Left cardiac atrium (tissue), 4 donors: ENCODE data around the gene SLC22A31. TPM values are rescaled to one million over a fixed set of nuclear protein-coding genes. Genes with fewer than 3 reads are reported as not detected.

Experiments
- ATAC-seq, 2 donors: fragments of 200-7000 bp; cut with Tn5 transposase; one replicate each; pipeline ENCODE4 v1.9.1; 2020; ENCODE audit warnings: mild to moderate bottlenecking in 2 of 2, moderate library complexity in 2 of 2
- DNase-seq: peaks from one replicate; pipeline ENCODE4 v3.0.0-alpha.2; 2020
- intact Hi-C, 2 donors: fragments of 100-400 bp; cut with DNase I; formaldehyde crosslinking; loops; one replicate each; pipeline versions ENCODE4 v1.14.1 to v1.15.1; 2022 to 2023
- total RNA-seq, 2 donors: library from RNA; stranded (reverse); fragmentation: NEBNext Ultra II Directional; extraction: Animal tissue kit (Norgen Biotek cat#: 25700); gene quantifications; one replicate each; pipeline ENCODE4 v1.2.1, GENCODE V29; 2021
- donor health status: DM: no; HTN: yes; CAD: no.
- donor health status: DM: no; HTN: yes; CAD: no; lungs with severe emphysema.
- donor health status: DM: yes; HTN: yes; CAD: no.
- donor health status: Dilated cardiomyopathy.

Gene SLC22A31
- total RNA-seq, 2 donors from 2014 or later, result 0.27 TPM; not detected in 1

DNA sequence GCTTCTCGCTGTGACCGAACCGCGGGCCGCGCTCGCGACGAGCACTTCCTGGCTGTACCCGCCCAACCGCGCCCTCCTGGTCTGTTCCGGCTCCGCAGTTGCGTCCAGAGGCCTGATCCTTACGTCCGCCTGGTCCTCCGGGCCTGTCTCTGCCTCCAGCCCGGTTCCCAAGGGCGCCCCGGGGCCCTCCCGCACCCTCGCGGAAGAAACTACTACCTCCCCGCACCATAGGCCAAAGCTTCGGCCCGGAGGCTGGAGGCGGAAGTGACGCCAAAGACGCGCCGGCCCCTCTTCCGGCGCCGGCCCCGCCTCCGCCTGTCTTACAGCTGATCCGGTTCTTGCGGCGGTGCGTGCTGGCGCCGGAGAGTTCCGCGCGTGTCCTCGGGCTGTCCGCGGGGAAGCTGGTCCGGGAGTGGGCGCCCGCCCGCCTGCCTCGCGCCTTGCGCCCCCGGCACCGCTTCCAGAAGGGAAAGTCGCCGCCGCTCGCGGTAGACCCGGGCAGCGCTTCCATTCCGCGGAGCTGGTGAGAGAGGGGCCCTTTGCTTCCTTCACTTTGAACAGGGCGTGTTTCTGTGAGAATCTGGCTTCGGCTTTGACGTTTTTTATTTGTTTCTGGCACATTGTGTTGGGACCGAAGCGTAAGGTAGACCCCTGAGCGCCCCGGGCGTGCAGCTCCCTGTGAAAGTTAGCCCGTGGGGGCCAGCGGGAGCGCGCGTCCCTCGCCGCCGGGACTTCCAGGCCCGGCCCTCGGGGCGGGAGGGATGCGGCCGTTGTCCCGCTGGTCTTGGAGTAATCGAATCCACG is 17.3 kb upstream of the SLC22A31 start, which contains the start of gene ZNF778:
TSS of gene ZNF778 (plus strand) at position 316 of the 804 bp plus-strand sequence. CDS start 3,425 bp downstream, outside the sequence.
- ATAC-seq (peak; percentile 96 to 97), DNase-seq (peak; percentile 88)
- intact Hi-C loops, result loop anchor here (2.0 to 10.0 kb wide), 4 partner anchors 275 to 483 kb away; partner anchors contain the start of gene APRT (in 1 of the 2)

- intact Hi-C loops, result loop anchor here (2.0 to 10.0 kb wide), 4 partner anchors 274 to 482 kb away; partner anchors contain the start of gene APRT (in 1 of the 2)
- no peak for DNase-seq
- no peak for ATAC-seq
These were observed 16.7 kb upstream of the SLC22A31 start for GRCh38 chr16:89217138-89217387.

- intact Hi-C loops, result loop anchor here (2.0 to 10.0 kb wide), 4 partner anchors 274 to 482 kb away; partner anchors contain the start of gene APRT (in 1 of the 2)
- DNase-seq, result peak; percentile 82
- ATAC-seq, result peak; percentile 76 to 84
These were observed 16.2 kb upstream of the SLC22A31 start for GRCh38 chr16:89216315-89217137.

- intact Hi-C loops, result loop anchor here (10.0 kb wide), 3 partner anchors 396 to 476 kb away; partner anchors contain the start of gene APRT (in 1 of the 2)
- DNase-seq (no peak), ATAC-seq (no peak)
These were observed 10.7 kb upstream of the SLC22A31 start for GRCh38 chr16:89210904-89211515.

GRCh38 chr16:89210165-89210903 is 10.0 kb upstream of the SLC22A31 start:
- ATAC-seq (no peak), DNase-seq (no peak)
- intact Hi-C loops, result loop anchor here (10.0 kb wide), 3 partner anchors 396 to 476 kb away; partner anchors contain the start of gene APRT (in 1 of the 2)

DNA sequence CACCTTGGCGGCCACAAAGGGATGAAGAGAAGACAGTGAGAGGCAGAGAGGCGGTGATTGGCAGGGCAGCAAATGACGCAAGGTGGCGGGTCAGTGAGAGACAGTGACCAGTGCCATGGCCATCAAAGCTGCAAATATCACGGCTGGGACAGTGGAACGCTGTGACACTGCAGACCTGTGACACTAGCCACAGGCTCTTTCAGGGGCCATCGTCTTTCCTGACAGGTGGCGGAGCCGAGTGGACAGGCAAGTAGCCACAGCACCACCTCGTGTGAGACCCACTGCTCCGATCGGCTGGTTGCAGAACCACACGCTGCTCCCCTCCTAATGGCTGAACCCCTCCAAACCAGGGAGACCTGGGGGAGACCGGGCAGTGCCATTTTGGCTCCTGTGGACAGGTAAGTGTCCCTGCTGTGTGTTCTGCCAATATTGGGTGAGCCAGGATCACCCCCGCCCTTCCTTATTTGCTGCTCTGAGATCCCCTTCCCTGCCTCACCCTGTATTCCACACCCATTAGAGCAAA is 9.2 kb upstream of the SLC22A31 start:
- ATAC-seq (no peak), DNase-seq (no peak)
- intact Hi-C loops, result loop anchor here (10.0 kb wide), 3 partner anchors 395 to 475 kb away; partner anchors contain the start of gene APRT (in 1 of the 2)

GRCh38 chr16:89207993-89208392 is 7.7 kb upstream of the SLC22A31 start:
- intact Hi-C loops, result no loop called here
- DNase-seq, result no peak
- no peak for ATAC-seq

GRCh38 chr16:89202422-89203215 is 2.3 kb upstream of the SLC22A31 start:
- no peak for DNase-seq
- ATAC-seq, result no peak
- intact Hi-C loops, result no loop called here

- DNase-seq (peak; percentile 80), ATAC-seq (peak; percentile 91 to 96)
- intact Hi-C loops, result no loop called here
These were observed 1.4 kb upstream of the SLC22A31 start for GRCh38 chr16:89201439-89202377.

- peak in 1 of 2 donors; percentile 27 for ATAC-seq
- intact Hi-C loops, result no loop called here
- no peak for DNase-seq
These were observed 594 bp upstream of the SLC22A31 start for GRCh38 chr16:89200850-89201411.

DNA sequence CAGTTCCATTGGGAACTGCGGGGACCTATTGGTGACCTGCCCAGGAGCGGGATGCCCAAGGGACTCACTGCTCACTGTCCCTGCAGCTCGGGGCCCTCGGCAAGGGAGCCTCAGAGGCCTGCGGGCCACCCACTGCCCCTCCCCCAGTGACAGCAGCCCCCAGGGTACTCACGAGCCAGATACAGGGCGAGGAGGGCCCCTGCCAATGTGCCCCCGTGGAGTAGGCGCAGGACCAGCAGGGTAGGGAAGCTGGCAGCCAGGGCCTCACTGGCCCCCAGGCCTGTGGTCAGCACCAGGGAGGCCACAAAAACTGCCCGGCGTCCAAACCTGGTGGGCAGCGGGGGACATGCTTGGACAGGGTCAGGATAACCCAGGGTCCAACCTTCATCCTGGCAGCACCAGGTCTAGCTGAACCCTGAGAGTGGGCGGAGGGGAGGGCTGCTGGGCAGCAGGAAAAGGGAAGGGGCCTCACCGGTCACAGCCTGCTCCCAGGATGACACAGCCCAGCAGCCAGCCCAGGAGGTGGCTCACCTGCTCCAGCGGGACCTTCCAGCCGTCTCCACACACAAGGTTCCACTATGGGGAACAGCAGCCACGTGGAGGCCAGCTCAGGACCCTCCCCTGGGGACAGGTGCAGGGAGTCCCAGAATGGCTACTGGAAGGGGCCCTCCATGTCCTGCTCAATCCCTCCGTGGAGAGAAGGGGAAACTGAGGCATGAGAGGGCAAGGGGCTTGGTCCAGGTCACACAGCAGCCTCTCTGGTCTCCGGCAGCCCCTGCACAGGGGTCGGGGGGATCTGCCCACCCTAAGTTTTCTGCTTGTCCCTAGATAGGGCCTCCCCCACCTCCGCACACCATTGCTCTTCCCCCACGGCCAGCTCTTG is 855 bp downstream of the SLC22A31 start:
- intact Hi-C loops, result no loop called here
- ATAC-seq (no peak), DNase-seq (no peak)

- DNase-seq, result no peak
- intact Hi-C loops, result no loop called here
- ATAC-seq, result no peak
These were observed 1.7 kb downstream of the SLC22A31 start for GRCh38 chr16:89198417-89199240.

DNA sequence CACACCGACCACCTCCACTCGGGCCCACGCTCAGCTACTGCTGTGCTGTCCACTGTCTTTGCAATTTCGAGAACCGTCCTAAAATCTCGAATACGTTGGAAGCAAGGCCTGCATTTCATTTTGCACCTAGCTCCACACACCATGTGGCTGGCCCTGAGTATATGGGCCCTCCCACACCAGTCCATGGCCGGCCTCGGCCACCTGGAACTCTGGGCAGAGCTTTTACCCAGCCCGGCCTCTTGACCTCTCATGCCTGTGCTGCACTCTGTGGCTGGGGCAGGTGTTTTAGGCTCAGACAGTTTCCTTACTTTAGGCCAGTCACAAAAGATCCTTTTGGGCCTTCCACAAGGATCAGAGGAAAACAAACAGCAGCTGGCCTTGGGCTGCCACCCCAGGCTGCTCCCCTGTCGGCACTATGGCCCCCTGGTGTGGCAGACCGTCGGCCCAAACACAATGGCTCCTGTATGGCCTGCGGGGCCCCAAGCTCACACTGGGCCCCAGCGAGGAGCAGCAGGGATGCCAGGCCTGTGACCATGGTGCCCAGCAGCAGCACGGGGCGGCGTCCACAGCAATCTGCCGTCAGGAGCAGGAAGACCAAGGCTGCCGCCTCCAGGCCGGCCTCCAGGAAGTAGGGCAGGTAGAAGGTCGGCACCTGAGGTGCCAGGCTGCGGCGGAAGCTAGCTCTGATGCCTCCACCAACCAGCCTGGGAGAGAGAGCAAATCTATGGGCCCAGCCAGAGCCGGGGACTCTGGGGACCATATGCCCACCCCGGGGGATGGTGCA is 2.5 kb downstream of the SLC22A31 start:
- ATAC-seq, result no peak
- DNase-seq, result no peak
- intact Hi-C loops, result no loop called here
